ENCODE results near the gene HDDC2.
A peak's percentile ranks its signal among the peaks of the same experiment; 100 is the strongest.
"Not testable (repeated sequence)": the region's sequence is repeated elsewhere in the genome, so short reads cannot be mapped to it uniquely, and the experiment has no call there.

HDDC2 gene

DNA sequence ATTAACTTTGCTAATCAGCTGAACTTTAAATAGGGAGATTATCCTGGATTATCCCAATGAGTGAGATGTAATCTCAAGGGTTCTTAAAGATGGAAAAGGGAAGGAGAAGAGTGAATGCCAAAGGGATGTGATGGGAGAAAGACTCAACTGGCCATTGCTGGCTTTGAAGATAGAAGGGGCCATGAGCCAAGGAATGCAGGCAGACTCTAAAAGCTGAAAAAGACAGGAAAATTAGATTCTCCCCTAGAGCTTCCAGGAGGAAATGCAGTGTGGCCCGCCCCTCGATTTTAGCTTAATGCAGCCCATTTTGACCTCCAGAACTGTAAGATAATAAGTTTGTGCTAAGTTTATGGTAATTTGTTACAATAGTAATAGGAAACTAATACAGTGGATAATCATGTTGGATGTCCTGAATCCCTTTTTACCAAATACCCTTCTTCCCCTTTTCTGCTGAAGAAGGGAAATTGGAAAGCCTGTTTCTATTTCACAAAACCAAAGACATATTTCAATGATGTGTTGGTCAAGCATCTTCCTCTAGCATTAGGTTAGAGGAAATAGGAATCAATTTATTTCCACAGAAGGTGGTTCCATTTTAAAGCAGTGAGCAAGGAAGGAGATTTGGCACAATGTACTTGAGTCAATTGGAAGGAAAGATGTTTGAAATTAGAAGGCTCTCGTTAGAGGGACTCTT is 3.3 kb upstream of the HDDC2 start:
- DNase-seq = no peak

GRCh38 chr6:125303512-125303854 is 1.7 kb upstream of the HDDC2 start:
- DNase-seq = no peak

DNA sequence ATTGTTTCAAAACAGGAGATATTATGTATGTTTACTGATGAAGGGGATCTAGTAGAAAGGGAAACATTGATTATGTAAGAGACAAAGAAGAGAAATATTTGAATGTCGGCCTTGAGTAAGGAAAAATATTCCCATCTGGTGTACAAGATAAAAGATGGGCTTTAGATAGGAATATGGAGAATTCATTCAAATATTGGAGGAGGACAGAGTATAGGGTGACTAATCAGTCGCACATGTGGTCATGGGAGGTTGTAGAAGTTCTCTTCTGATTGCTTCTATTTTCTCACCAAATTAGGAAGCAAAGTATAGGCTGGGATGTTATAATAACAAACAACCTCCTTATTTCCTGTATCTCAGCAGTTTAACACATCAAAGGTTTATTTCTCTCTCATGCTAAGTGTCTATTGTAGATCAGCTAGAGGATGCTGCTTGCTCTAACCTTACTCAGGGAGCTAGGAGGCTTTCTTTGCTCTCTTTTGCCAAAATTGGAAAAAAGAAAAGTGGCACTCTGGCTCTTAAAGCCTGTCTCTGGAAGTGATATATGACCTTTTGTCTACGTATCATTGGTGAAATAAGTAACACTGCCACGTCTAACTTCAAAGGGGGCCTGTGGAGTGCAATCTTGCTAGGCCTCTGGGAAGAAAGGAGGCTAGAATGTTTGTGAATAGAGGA is 1.2 kb upstream of the HDDC2 start:
- DNase-seq = no peak

GRCh38 chr6:125300992-125301434 is 754 bp downstream of the HDDC2 start:
- no peak for DNase-seq

- no peak for DNase-seq
Observed at GRCh38 chr6:125299257-125299656, 2.5 kb downstream of the HDDC2 start.

DNA sequence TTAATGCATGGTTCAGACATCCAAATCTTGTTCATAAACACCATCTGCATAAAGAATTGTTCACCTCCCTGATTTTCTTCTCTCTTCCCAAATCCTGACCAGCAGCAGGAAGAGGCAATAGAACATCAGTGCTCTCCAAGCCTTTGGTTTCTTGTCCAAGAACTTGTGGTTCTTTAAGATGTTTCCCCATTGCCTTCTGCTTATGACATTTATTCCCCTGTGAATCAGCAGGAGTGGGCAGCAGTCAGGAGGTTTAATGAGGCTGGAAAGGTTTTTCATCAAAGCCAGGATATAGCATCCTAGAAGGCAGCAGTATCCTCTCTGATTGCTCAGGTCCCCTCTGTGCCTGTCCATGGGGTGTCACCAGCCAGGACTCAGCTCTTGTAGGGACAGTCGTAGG is 5.3 kb downstream of the HDDC2 start:
- peak; percentile 40 for DNase-seq

DNA sequence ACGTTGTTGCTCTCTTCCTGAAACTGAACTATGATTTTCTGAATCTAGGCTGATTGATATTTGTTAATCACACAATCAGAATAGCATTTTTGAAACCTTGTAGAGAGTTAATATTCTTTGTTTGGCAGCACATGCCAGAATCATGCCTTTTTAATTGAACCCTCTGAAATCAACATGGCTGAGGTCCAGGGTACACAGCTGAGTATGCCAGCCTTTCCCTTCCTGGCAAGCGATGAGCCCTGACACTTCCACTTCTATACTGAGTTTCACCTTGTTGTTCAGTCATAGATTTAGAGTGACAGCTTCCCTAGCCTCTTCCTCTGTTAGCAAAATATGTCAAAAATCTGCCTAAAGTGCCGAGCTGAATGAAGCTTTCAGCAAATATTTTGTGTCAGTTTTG is 6.8 kb downstream of the HDDC2 start:
- DNase-seq = peak; percentile 56

DNA sequence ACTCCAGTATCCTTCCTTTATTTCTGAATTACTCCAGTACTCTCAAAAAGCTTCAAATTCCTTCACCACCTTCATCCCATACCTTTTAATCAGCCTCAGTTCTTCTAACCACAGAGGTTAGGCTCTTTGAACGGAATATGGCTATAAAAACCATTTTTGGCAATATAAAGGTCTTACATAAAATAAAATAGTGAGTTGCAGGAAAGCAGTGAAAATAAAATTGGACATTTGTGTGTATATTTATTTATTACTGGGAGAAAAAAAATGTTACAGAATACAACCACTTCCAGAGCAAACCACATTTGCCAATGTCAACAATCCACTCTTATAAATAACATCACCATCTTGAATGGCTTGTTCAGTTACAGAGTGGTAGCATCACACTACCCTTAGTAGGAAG is 7.7 kb downstream of the HDDC2 start:
- no peak for DNase-seq

DNA sequence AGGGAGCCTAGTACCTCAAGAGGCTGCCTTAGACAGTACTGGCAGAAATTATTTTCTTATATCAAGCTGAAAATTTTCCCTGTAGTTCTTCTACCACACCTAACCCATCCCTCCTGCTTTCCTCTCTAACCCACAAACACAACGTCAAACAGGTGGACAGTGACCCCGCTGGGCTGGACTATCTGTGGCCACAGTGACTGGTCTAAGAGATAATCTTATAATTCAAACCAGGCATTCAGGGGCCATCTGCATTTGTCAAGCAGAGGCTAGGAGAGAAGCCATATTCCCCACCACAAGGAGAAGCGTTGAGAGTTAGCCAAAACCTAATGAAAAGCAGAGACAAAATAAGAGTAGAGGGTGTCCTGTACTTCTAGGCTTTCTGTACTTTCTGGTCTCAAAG is 8.2 kb downstream of the HDDC2 start:
- DNase-seq = no peak

GRCh38 chr6:125287718-125288117 is 14.0 kb downstream of the HDDC2 start:
- DNase-seq = no peak

DNA sequence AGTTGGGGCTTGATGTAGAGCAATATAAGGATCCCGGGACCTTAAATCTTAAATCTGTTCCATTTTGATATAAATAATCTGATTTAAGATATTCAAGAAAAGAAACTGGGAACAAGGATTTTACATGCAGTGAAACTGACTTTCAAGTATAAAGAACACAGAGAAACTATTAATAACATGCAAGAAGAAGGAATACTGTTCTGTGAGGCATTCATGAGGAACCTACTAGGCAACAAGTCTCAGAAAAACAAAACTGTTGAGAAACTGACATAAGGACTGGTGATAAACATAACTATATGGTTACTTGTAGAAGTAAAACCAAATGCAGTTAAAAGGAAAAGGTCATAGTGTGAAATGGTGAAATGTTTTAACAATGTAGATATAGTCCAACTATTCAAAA is 15.8 kb downstream of the HDDC2 start:
- no peak for DNase-seq

- no peak for DNase-seq
Observed at GRCh38 chr6:125285353-125285752, 16.4 kb downstream of the HDDC2 start.

GRCh38 chr6:125282470-125282869 is 19.3 kb downstream of the HDDC2 start:
- DNase-seq = not testable (repeated sequence)

DNA sequence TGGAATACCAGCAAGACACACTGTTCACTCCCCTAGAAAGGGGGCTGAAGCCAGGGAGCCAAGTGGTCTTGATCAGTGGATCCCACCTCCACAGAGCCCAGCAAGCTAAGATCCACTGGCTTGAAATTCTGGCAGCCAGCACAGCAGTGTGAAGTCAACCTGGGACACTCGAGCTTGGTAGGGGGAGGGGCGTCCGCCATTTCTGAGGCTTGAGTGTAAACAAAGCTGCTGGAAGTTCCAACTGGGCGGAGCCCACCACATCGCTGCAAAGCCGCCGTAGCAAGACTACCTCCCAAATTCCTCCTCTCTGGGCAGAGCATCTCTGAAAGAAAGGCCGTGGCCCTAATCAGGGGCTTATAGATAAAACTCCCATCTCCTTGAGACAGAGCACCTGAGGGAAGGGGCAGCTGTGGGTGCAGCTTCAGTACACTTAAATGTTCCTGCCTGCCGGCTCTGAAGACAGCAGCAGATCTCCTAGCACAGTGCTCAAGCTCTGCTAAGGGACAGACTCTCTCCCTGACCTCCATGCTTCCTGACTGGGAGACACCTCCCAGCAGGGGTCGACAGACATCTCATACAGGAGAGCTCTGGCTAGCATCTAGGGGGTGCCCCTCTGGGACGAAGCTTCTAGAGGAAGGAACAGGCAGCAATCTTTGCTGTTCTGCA is 21.3 kb downstream of the HDDC2 start:
- not testable (repeated sequence) for DNase-seq

GRCh38 chr6:125279961-125280360 is 21.8 kb downstream of the HDDC2 start:
- no peak for DNase-seq

GRCh38 chr6:125277838-125278237 is 23.9 kb downstream of the HDDC2 start:
- DNase-seq = no peak

DNA sequence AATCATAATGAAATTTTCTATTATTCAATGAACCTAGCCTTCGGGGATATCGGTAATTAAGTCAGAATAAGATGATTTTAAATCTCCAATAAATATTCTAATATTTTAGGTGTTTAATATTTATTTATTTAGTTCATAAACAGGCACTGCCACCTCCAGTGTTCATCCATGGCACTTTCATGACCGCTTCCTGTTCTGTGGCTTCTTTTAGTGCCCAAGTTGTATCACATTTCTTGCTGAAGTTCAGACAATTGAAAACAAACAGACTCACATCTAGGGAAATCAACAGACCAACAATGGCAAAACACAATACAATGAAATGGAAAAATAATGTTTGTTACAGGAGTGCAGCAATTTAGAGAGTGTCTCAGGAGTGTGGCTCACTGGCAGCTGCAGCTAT is 26.0 kb downstream of the HDDC2 start:
- no peak for DNase-seq

- DNase-seq = no peak
Observed at GRCh38 chr6:125274935-125275334, 26.8 kb downstream of the HDDC2 start.

DNA sequence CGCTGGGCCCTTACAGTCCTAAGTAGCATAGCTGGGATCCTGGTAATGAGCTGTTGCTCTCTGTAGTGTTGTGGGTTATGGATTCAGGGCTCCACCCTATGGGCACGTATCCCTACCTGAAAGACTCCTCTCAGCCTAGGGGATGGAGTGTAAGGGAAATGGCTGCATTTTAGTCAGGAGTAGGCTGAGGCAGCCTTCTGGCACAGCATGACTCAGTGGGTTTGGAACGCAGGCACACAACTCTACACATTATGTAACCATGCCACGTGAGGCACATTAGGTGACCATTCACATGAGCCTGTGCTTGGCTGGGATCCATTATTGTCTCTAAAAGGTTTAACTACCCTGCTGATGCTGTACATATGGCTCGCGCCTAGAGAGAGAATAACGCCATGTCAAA is 27.8 kb downstream of the HDDC2 start:
- peak; percentile 29 for DNase-seq

DNA sequence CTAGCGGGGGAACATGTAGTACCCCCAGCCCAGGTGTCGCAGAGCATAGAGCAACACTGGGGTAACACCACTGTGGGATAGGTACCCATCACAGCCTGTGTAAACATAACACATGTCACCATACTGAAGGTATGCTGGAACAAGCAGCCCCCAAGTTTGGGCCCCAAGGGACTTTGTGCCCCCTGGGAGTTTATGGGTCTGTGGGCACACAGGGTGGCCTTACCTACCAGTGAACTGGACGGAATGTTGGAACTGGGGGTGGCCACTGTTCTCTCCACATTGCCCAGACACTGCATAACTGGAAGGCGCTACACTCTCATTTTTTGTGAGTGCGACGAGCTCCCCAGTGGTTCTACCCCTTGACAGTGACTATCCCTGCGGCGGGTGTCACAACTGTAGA is 28.5 kb downstream of the HDDC2 start:
- DNase-seq = no peak

- peak; percentile 12 for DNase-seq
Observed at GRCh38 chr6:125271486-125272159, 30.1 kb downstream of the HDDC2 start.

DNA sequence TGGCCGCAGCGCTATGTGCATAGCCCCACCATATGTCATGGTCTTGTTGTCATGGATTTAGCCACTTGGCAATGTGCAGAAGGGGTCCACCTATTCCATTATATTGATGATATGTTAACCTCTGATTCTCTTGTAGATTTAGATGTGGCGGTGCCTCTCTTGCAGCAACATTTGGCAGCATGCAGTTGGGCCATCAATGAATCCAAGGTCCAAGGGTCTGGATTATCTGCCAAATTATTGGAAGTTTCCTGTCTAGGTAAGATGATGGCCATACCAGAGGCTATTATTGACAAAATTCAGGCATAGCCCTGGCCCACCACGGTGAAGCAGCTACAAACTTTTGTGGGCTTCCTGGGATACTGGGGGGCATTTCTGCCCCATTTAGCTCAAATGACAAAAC is 31.4 kb downstream of the HDDC2 start:
- DNase-seq = no peak

- DNase-seq = no peak
Observed at GRCh38 chr6:125269328-125269985, 32.3 kb downstream of the HDDC2 start.

Data from NCI-H446 treated with DMSO at 0.1 percent for 48 hours (cell line).